AG08396 (cell line): Measurements from ENCODE around the gene SRGAP1.

ENCODE experiments used
- DNase-seq: peaks from one replicate; pipeline ENCODE4 v3.0.0; 2012; ENCODE audit warnings: low spot score, mixed read lengths

Gene SRGAP1

DNA sequence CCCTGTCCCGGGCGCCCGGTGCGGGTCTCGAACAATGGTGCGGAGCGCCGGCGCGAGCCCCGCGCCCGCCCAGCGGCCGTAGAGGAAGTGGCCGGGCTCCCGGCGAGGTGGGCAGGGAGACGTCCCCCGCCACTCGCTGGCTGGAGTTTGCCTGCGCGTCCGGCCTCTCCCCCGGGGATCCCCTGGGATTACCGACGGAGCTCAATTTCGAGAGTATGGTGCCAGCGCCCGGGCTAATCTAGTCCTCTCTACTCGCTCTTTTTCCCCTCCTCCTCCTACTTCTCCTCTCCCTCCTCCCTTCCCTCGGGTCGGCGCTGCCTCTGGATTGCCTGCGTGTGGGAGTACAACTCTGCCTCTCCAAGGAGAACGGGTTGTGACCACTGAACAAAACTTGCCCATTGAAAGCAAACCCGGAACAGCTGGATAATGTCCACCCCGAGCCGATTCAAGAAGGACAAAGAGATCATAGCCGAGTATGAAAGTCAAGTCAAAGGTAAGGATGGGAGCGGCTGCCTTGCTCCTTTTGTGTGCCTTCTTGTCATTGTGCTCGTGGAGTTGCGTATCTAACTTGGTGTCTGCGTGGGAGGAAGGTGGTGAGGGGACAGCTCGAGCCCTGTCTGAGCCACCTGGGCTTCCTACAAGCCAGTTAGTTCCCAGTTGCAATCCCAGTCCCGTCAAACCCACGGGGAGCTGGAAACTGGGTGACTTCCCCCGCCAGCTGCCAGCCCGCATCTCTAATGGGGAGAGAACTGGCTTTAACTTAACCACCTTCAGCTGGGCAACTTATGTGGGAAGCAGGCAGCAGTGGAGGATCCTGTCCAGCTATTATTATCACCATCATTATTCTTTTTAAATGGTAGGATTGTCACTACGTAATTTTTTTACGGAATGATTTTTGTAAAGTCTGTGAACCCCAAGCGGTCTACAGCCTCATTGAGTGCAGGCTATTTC is at the start of gene SRGAP1:
TSS of gene SRGAP1 (plus strand) at position 310 of the 951 bp plus-strand sequence. CDS start at position 427, 117 bp downstream.
- DNase-seq, result peak; percentile 50

DNA sequence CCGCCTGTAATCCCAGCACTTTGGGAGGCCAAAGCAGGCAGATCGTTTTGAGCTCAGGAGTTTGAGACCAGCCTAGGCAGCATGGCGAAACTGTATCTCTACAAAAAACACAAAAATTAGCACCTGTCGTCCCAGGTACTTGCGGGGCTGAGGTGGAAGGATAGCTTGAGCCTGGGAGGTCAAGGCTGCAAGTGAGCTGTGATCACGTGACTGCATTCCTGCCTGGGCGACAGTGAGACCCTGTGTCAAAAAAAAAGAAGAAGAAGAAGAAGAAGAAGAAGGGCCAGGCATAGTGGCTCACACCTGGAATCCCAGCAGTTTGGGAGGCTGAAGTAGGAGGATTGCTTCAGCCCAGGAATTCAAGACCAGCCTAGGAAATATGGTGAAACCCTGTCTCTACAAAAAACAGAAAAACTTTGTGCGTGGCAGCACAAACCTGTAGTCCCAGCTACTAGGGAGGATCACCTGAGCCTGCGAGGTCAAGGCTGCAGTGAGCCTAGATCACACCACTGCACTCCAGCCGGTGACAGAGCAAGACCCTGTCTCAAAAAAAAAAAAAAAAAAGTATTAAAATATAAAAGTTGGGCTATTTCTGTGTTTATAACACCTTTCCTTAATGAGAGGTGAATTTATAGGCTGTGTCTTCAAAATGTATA is 49.3 kb upstream of the SRGAP1 start:
- DNase-seq, result no peak

DNA sequence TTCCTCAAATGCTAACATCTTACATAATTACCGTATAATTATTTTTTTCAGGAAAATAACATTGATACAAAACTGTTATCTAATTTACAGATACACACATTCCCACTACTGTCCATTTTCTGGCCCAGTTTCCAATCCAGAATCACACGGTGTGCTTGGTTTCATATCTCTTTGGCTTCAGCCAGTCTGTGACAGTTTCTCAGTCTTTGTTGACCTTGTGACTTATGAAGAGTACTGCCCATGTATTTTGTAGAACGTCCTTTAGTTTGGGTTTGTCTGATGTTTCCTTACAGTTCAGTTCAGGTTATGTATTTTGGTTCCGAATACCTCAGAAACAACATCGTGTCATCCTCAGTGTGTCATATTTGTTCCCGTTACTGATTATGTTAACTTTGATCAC is 48.6 kb upstream of the SRGAP1 start:
- no peak for DNase-seq

DNA sequence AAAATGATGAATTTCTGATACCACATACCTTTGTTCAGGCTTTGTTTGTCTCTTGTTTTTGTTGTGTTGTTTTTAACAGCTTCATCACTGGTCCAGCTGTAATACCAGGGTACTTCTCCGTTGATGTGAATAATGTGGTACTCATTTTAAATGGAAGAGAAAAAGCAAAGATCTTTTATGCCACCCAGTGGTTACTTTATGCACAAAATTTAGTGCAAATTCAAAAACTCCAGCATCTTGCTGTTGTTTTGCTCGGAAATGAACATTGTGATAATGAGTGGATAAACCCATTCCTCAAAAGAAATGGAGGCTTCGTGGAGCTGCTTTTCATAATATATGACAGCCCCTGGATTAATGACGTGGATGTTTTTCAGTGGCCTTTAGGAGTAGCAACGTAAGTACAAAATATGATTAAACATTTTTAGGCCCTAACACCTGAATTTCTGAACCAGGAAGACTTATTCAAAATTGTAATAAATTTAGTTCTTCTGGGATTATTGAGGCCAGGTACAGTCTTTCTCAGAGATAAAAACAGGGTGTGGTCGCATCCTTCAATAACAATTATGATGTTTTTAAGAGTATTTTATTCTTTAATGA is 42.4 kb upstream of the SRGAP1 start:
- peak; percentile 20 for DNase-seq

DNA sequence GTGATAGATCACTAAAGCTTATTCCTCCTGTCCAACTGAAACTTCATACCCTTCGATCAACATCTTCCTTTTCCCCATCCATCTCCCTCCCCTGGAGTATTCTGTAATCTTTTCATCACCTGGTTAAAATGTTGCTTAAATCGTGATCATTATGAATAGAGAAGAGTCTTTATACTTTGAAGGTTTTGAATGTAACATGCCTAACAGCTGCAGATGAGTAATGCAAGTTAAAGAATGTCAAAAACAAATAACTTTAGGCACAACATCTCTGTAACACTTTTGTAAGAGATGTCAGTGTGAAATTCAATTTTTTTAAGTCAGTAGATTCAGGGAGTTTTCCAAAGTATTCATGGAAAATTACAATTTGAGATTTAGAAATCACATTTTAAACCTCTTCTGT is 39.8 kb upstream of the SRGAP1 start:
- DNase-seq, result no peak

DNA sequence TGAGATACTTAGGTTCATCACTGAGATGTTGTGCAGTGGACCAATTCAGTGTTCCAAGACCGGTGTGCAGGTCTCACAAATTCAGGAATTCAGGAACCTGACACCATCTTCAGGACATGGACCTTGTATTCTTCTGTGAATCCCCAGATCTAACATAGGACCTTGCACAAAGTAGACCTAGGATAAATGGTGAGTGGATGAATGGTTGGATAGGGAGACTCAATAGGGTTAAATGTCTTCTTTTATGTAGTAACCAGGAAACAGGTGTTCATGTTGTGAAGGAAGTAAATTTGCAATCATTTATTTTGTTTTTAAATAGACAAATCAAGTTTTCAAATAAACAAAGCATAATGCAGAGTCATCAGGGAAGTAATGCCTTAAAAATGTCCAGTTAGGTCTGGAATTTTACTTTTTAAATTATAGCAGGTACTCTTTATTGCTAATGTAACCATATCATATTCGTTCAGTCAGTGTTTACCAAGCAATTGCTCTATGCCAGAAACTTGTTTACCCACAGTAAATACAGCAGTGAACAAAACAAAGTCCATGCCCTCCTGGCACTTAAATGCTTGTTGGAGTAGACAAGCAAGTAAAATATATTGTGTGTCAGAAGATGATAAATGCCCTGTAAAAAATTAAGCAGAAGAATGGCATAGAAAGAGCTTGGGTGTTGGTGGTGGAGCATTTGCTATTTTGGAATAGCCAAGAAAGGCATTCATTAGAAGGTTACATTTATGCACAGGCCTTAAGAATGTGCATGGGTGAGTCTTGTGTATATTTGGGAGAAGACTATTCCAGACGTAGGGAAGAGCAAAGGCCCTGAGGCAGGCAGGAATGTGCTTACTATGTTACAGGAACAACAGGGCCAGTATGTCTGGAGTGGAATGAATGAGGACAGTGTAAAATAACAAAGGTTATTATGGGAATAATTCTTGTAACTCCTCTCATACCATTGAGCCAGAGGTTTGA is 38.5 kb upstream of the SRGAP1 start:
- no peak for DNase-seq

DNA sequence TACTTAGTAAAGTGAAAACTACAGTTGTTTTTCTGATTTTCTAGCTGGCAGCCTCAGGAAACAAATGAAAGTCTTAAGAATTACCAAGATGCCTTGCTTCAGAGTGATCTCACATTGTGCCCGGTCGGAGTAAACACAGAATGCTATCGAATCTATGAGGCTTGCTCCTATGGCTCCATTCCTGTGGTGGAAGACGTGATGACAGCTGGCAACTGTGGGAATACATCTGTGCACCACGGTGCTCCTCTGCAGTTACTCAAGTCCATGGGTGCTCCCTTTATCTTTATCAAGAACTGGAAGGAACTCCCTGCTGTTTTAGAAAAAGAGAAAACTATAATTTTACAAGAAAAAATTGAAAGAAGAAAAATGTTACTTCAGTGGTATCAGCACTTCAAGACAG is 35.9 kb upstream of the SRGAP1 start:
- DNase-seq, result no peak

DNA sequence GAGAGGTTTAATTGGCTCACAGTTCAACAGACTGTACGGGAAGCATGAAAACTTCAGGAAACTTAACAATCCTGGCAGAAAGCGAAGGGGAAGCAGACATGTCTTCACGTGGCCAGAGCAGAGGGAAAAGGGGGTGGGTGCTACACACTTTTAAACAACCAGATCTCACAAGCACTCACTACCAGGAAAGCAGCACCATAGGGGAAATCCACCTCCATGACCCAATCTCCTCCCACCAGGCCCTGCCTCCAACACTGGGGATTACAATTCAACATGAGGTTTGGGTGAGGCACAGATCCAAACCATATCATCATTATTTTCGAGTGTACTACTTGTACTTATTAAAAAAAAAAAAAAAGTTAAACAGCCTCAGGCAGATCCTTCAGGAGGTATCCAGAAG is 34.9 kb upstream of the SRGAP1 start:
- DNase-seq, result no peak

DNA sequence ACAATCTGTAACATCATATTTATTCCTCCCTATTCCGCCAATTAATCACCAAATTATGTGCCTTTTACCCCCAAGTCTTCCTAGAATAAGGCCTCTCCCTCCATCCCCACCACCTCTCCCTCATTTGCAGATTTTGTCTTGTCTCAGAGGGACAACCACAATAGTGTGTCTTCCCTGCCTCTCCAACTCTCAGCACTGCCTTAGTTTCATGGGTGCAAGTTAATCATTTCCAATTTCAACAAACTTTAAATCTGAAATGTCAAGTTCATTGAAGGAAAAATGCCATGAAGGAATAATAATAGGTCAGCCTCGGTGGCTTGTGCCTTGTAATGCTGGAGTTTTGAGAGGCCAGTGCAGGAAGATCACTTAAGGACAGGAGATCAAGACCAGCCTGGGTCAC is 33.2 kb upstream of the SRGAP1 start:
- DNase-seq, result no peak

DNA sequence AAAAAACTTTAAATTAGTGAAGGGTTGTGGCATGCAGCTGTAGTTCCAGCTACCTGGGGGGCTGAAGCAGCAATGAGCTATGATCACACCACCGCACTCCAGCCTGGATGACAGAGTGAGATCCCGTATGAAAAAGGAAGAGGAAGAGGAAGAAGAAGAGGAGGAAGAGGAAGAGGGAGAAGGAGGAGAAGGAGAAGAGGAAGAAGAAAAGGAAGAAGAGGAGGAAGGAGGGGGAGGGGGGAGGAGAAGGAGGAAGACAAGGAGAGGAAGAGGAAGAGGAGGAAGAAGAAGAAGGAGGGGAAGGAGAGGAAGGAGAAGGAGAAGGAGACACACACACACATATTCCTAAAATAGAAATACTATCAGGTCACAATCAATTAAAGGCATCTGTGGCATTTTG is 32.7 kb upstream of the SRGAP1 start:
- no peak for DNase-seq

DNA sequence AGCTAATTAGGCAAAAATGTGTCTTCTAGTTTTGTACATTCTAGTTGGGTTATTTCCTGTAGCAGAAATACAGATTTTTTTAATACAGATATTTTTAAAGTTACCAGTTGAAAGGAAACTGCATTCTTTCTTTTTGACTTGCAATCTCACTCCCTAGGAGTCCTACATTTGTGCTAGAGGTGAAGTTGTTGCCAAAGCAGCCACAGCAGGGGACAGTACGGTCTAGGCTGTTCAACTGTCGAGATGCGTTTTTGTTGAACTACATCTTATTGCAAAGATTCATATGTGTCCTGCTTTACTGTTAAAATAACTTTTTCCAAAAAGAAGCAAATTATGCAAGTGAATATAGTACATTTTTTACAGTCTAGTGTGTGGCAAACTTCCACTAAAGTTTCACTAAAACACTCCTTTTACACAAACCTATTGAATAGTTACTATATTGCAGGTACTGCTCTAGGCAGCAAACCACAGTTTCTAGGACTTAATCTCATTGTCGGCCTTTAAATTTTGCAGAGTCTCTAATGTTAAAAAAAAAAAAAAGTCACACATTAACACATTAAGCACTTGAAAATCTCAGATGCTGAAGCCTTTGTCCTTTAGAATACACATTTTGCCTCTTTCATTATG is 30.2 kb upstream of the SRGAP1 start:
- DNase-seq, result no peak

DNA sequence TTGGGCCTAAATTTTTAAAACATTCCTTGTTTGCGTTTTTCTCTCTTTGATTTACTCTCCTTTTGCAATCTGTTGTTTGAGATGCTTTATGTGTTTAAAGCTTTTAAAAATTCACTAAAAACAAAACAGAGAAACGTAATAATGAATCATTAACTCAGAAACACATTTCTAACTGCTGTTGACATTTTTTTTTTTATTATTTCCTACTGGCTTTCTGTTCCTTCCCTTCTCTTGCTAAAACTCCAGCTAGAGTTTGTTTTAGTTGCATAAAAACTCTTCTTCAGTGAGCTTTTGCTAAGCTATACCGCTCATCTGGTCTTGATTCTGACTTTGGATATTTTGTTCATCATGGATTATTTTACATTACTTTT is 29.0 kb upstream of the SRGAP1 start:
- DNase-seq, result no peak

DNA sequence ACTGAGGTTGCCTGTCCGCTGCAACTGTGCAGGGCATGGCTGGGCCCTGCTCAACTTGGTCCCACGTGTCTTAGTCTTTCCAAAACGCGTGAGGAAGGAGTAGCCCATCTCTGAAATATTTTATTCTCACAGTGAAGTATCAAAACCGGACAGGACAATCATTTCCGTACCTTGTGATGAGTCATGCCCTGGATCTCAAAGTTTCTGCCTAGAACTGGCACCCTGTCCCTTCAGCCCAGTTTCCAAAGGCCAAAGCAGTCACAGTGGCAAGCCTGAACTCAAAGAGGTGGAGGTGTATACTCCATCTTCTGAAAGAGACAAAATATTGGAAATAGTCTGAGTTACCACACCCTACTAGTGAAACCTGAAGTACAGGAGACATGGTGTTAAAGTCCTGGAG is 28.5 kb upstream of the SRGAP1 start:
- DNase-seq, result no peak

DNA sequence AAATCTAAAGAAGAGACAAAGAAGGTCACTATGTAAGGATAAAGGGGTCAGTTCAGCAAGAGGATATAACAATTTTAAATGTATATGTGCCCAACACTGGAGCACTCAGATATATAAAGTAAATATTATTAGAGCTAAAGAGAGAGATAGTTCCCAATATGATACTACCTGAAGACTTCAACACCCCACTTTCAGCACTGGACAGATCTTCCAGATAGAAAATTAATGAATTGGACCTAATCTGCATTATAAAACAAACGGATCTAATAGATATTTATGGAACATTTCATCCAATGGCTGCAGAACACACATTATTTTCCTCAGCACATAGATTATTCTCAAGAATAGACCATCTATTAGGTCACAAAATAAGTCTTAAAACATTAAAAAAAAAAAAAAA is 24.1 kb upstream of the SRGAP1 start:
- DNase-seq, result no peak

DNA sequence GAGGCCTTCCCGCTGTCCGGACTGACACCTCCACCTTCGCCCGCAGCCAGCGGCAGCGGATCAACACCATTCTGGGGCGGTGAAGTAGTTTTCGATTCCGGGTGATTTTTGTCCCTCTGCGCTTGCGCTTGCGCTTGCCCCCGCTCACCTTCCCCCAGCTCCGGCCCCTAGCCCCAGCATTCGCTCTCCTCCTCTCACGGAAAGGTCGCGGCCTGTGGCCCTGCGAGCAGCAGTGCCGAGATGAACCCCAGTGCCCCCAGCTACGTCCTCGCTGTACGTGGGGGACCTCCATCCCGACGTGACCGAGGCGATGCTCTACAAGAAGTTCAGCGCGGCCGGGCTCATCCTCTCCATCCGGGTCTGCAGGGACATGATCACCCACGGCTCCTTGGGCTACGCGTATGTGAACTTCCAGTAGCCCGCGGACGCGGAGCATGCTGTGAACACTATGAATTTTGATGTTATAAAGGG is 22.7 kb upstream of the SRGAP1 start:
- peak; percentile 16 for DNase-seq

DNA sequence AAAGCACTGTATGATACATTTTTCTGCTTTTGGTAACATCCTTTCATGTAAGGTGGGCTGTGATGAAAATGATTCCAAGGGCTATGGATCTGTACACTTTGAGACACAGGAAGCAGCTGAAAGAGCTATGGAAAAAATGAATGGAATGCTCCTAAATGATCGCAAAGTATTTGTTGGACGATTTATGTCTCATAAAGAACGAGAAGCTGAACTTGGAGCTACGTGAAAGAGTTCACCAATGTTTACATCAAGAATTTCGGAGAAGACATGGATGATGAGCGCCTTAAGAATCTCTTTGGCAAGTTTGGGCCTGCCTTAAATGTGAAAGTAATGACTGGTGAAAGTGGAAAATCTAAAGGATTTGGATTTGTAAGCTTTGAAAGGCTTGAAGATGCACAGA is 22.1 kb upstream of the SRGAP1 start:
- DNase-seq, result peak; percentile 15

DNA sequence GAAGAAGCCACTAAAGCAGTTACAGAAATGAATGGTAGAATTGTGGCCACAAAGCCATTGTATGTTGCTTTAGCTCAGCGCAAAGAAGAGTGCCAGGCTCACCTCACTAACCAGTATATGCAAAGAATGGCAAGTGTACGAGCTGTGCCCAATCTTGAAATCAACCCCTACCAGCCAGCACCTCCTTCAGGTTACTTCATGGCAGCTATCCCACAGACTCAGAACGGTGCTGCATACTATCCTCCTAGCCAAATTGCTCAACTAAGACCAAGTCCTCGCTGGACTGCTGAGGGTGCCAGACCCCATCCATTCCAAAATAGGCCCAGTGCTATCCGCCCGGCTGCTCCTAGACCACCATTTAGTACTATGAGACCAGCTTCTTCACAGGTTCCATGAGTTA is 21.5 kb upstream of the SRGAP1 start:
- no peak for DNase-seq

DNA sequence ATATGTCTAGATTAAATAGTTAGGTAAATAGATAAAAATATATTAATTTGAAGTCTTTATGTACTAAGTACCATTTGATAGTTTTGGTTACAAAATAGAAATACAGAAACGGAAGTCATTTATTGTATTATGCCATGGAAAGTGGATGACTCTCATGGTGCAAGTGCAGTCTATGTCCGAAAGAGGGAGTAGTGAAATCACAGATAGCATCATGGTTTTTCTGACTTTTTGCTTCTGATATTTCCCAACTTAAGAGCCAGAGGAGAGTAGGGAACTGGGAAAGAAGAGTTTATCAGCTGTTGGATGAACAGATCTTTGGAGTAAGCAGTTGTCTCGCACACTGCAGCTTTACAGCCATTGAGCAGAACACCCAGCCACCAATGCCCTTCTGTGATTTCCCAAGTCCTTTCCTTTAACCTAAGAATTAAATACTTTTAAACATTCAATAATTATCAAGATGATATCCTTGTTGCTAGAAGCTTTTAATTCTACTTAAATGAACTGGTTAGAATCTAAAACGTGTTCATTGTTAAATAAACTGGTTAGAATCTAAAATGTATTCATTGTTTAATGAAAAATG is 18.4 kb upstream of the SRGAP1 start:
- DNase-seq, result peak; percentile 55

DNA sequence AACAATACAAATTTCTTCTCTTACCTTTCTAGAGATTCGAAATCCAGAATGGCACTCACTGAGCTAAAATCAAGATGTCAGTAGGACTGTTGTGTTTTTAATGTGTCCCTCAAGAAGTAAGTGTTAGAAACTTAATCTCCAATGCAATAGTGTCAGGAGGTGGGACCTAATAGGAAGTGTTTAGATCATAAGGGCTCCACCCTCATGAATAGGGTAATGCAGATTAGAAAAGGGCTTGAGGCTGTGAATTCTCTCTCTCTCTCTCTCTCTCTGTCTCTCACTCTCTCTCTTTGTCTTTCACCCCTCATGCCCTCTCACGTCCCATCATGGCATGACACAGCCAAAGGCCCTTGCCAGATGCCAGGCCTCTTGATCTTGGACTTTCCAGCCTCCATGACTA is 15.6 kb upstream of the SRGAP1 start:
- DNase-seq, result no peak

DNA sequence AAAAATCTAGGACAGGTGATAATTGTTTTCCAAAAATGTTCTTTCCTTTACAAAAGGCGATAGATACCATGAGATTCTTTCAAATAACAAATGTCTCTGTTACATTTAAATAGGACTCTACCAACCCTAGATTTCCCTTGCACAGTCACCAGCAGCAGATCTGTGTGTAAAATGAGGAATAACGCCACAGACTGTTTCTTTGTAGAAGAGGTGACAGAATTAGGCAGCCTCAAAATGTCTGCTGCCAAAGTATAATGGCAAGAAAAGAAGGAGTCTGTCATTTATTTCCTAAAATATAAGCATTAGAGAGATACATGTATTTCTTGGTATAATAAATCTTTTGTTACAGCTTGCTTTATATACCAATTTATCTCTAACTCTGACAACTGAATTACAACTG is 8.5 kb upstream of the SRGAP1 start:
- DNase-seq, result no peak

DNA sequence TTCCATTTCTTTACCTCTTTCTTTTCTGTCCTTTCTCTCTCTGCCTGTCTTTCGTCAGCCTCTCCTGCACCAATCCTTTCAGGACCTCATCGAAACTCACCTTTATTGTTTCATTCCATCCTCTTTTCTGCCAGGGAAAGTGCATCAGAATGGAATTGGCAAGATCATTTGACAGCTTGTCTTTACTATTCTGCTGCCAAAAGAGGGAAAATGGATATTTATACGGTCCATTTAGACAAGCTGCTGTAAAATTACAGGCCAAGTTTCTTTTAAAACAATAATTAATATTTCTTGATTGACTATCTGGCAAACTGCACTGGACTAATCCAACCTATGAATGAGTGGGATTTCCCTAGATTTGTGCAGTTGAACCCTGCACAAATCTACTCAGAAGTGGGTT is 7.6 kb upstream of the SRGAP1 start:
- DNase-seq, result no peak
